Measurements from ENCODE around the gene NOX4. TPM values are rescaled to one million over a fixed set of nuclear protein-coding genes. Genes with fewer than 3 reads are reported as not detected.

The NOX4 gene
- total RNA-seq, 1 donor from 2014 or later: 3.3 TPM

DNA sequence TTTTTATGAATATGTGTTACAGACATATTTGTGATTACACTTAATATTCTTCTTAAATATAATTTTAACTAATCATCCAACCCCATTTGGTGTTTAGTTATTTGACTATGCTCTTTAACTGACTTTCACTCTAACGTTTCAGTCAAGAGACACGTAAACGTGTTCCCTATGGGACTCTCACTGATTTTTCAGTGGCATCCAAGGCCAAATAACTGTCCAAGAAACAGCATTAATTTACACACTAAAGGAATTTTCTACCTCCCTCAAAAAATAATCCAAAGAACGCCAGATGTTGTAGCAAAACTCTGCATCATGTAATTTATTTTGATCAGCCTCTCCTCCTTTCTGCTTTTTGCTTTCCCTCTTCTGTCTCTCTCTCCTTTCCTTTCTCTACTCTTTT, 44.0 kb upstream of the NOX4 start:
- Histone ChIP-seq H3K4me1 (no peaks in the 10 kb centered on the region), H3K4me3 (no peak overlapping the region), H3K79me2 (ENCODE audit: low read depth) (no peaks in the 10 kb centered on the region), H3K9me3 (ENCODE audit: low read depth) (no peaks in the 10 kb centered on the region), H3K27me3 (no peaks in the 10 kb centered on the region), H3K27ac (no peak overlapping the region), H2AFZ (replicated peaks) (no peak overlapping the region), H3K36me3 (no peaks in the 10 kb centered on the region), H3K9ac (no peak overlapping the region), H4K20me1 (ENCODE audit: low read depth) (no peaks in the 10 kb centered on the region), H3F3A (ENCODE audit: low read depth) (no peaks in the 10 kb centered on the region), H3K4me2 (no peak overlapping the region)
- TF ChIP-seq EZH2phosphoT487 (IDR thresholded peaks at IDR 0.05) (no peak), EZH2 (IDR thresholded peaks at IDR 0.05) (no peak)
- TF ChIP-seq, protein P1, sequence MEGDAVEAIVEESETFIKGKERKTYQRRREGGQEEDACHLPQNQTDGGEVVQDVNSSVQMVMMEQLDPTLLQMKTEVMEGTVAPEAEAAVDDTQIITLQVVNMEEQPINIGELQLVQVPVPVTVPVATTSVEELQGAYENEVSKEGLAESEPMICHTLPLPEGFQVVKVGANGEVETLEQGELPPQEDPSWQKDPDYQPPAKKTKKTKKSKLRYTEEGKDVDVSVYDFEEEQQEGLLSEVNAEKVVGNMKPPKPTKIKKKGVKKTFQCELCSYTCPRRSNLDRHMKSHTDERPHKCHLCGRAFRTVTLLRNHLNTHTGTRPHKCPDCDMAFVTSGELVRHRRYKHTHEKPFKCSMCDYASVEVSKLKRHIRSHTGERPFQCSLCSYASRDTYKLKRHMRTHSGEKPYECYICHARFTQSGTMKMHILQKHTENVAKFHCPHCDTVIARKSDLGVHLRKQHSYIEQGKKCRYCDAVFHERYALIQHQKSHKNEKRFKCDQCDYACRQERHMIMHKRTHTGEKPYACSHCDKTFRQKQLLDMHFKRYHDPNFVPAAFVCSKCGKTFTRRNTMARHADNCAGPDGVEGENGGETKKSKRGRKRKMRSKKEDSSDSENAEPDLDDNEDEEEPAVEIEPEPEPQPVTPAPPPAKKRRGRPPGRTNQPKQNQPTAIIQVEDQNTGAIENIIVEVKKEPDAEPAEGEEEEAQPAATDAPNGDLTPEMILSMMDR (IDR thresholded peaks at IDR 0.05): no peak
- Mint-ChIP-seq H3K27me3 (ENCODE audit: insufficient read depth, low read depth) (no peaks in the 10 kb centered on the region), H3K36me3 (no peaks in the 10 kb centered on the region), H3K9me3 (no peaks in the 10 kb centered on the region), H3K4me3 (no peak overlapping the region), H3K27ac (no peak overlapping the region), H3K4me1 (peaks cover 7% of the 10 kb centered on the region)
- no peak for DNase-seq (ENCODE audit: low spot score)

DNA sequence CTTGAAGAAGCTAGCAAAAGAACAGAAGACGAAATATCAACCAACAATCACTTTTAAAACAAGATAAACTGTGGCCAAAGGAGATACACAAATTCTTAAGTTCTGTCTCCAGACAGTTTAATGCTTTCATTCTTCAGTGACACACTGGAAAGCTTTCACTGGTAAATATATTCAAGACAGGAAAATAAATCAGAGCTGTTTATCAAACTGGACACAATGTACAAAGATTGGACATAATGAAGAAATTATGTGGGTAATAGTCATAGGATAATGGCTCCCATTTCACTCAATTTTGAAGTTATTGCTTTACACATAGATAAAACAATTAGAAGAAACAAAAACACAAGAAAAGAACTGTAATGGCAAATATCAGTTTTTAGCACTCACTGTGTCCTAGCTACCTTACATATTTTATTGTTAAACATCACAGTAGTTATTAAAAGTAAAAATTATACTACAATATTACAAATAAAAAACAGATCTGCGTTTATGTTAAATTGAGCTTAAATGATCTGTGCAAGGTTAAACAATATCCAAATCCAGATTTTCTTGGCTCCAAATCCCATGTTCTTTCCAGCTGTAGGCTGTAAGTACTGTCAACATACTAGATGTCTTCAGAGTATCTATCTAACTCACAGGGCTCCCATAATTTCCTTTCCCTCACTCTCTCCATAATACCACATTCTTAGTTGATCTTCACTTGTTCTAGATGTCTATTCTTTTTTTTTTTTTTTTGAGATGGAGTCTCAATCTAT, 38.6 kb upstream of the NOX4 start:
- Mint-ChIP-seq H3K9me3 (no peaks in the 10 kb centered on the region), H3K27me3 (ENCODE audit: insufficient read depth, low read depth) (no peaks in the 10 kb centered on the region), H3K4me1 (peaks cover 7% of the 10 kb centered on the region), H3K4me3 (no peak overlapping the region), H3K36me3 (no peaks in the 10 kb centered on the region), H3K27ac (no peak overlapping the region)
- Histone ChIP-seq H4K20me1 (ENCODE audit: low read depth) (no peaks in the 10 kb centered on the region), H3K36me3 (peaks cover 5% of the 10 kb centered on the region), H3K4me2 (no peak overlapping the region), H3K27ac (no peak overlapping the region), H3K4me1 (no peaks in the 10 kb centered on the region), H3K9ac (no peak overlapping the region), H3F3A (ENCODE audit: low read depth) (no peaks in the 10 kb centered on the region), H3K79me2 (ENCODE audit: low read depth) (no peaks in the 10 kb centered on the region), H3K4me3 (no peak overlapping the region), H3K27me3 (no peaks in the 10 kb centered on the region), H3K9me3 (ENCODE audit: low read depth) (peaks cover 4% of the 10 kb centered on the region), H2AFZ (replicated peaks) (no peak overlapping the region)
- no peak for TF ChIP-seq EZH2phosphoT487 (IDR thresholded peaks at IDR 0.05)
- TF ChIP-seq EZH2 (IDR thresholded peaks at IDR 0.05): no peak
- TF ChIP-seq, protein P1 (IDR thresholded peaks at IDR 0.05): no peak
- DNase-seq (ENCODE audit: low spot score): no peak

DNA sequence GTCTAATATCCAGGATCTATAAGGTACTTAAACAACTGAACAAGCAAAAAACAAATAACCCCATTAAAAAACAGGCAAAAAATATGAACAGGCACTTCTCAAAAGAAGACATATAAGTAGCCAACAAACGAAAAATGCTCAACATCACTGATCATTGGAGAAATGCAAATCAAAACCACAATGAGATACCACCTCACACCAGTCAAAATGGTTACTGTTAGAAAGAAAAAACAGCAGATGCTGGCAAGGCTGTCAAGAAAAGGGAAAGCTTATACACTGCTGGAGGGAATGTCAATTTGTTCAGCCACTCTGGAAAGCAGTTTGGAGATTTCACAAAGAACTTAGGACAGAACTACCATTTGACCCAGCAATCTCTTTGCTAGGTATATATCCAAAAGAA, 30.6 kb upstream of the NOX4 start:
- H2AFZ ChIP-seq (replicated peaks): no peak overlapping the region
- TF ChIP-seq, protein P1 (IDR thresholded peaks at IDR 0.05): no peak
- TF ChIP-seq EZH2phosphoT487 (IDR thresholded peaks at IDR 0.05) (no peak), EZH2 (IDR thresholded peaks at IDR 0.05) (no peak)
- H3K36me3 Mint-ChIP-seq: no peaks in the 10 kb centered on the region
- no peaks in the 10 kb centered on the region for H3K27me3 Mint-ChIP-seq (ENCODE audit: insufficient read depth, low read depth)
- no peaks in the 10 kb centered on the region for H4K20me1 ChIP-seq (ENCODE audit: low read depth)
- no peak overlapping the region for H3K27ac ChIP-seq
- no peaks in the 10 kb centered on the region for H3F3A ChIP-seq (ENCODE audit: low read depth)
- H3K36me3 ChIP-seq: peaks cover 5% of the 10 kb centered on the region
- H3K4me1 ChIP-seq: no peaks in the 10 kb centered on the region
- H3K79me2 ChIP-seq (ENCODE audit: low read depth): no peaks in the 10 kb centered on the region
- H3K27ac Mint-ChIP-seq: no peak overlapping the region
- H3K4me3 ChIP-seq: no peak overlapping the region
- no peaks in the 10 kb centered on the region for H3K4me1 Mint-ChIP-seq
- H3K9ac ChIP-seq: no peak overlapping the region
- H3K9me3 Mint-ChIP-seq: no peaks in the 10 kb centered on the region
- peaks cover 4% of the 10 kb centered on the region for H3K9me3 ChIP-seq (ENCODE audit: low read depth)
- H3K27me3 ChIP-seq: no peaks in the 10 kb centered on the region
- no peak for DNase-seq (ENCODE audit: low spot score)
- H3K4me2 ChIP-seq: no peak overlapping the region
- no peak overlapping the region for H3K4me3 Mint-ChIP-seq

All from neural progenitor cell (in vitro differentiated cells).